K562 treated with DMSO at 1 percent for 4 hours (cell line): ENCODE results near the gene CBR1. TPM values are rescaled to one million over a fixed set of nuclear protein-coding genes. Genes with fewer than 3 reads are reported as not detected.

Experiments used
- total RNA-seq: library from RNA; unstranded; fragments of 300-600 nt; gene quantifications from 2 replicates; pipeline ENCODE4 v1.2.3, GENCODE V29; 2022; ENCODE audit not compliant: insufficient read depth

Gene CBR1
- 16.5 and 22.1 TPM in 2 replicates for total RNA-seq

DNA sequence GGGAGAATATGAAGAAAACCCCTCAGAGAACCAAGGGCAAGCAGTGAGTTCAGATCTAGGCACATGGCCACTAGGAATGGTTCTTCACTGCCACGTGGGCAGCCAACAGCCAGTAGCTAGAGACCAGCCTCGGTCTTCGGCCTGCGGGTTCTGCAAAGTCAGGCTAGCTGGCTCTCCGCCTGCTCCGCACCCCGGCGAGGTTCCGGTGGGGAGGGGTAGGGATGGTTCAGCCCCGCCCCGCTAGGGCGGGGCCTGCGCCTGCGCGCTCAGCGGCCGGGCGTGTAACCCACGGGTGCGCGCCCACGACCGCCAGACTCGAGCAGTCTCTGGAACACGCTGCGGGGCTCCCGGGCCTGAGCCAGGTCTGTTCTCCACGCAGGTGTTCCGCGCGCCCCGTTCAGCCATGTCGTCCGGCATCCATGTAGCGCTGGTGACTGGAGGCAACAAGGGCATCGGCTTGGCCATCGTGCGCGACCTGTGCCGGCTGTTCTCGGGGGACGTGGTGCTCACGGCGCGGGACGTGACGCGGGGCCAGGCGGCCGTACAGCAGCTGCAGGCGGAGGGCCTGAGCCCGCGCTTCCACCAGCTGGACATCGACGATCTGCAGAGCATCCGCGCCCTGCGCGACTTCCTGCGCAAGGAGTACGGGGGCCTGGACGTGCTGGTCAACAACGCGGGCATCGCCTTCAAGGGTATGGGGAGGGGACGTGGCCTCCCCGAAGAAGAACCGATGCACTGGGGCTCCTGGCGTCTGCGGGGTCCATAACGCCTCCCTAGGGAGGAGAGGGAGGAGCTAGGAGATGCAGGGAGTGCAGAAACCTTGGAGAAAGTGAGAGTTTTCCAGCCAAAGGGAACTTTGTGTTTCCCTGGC lies at the start of gene CBR1:
Gene CBR1, plus strand, starts transcription at position 312 of the 871 bp plus-strand sequence. Its CDS starts 92 bp downstream, at position 404.

DNA sequence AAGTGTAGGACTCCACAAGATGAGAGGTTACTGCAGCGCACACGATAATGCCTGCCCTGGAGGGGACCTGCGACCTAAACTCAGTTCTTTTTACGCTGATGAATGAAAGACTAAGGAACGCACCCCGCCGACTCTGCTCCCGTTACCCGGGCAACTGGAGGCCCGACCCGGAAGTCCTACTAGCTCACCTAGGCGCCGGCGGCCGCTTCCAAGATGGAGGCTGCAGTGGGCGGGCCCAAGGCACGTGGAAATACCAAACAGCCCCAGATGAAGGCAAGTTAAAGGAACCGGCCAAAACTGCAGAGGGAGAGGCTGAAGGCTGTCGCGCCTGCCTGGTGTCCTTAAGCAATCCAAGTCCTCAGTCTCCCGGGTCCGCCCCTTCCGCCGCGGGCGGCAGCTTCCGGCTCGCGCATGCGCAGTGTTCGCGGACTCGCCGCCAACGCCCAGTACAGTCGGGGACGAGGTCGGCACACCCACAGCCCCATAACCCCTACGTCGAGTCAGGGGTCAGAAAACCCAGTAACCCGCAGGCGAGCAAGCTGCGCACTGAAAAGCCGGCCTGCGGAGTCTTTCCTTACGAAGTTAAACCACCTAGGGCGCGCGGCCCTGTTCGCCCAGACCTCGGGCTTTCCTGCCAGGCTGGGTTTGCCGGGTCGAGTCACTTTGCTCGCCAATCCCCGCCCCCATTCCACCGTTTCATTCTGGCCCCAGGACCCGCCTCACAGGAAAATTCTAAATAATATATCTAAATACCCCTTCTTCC lies 9.5 kb upstream of the CBR1 start, which contains the start of gene SETD4:
Gene SETD4, minus strand, starts transcription at position 368 of the 763 bp plus-strand sequence. CDS start 1,638 bp downstream, outside the sequence.

Other genes starting within 250 kb of the CBR1 start
- gene SETD4, start 9.5 kb upstream of the CBR1 start, total RNA-seq, result 3.1 and 6.4 TPM in 2 replicates
- not detected in 2 replicates for gene CBR3, start 65.1 kb downstream of the CBR1 start, total RNA-seq
- 7.5 and 8.6 TPM in 2 replicates for gene DOP1B, start 86.8 kb downstream of the CBR1 start, total RNA-seq